ENCODE results near the gene FCER1G. TPM values are rescaled to one million over a fixed set of nuclear protein-coding genes. Genes with fewer than 3 reads are reported as not detected.

The FCER1G gene
- total and polyA plus RNA-seq, 2 of the 8 experiments (the other 6 are each of a cell fraction or from before 2014, with no cell fraction given), result 1.6 TPM; not detected in 1

GRCh38 chr1:161258439-161259344 is 43.6 kb downstream of the FCER1G start, which contains the start of gene PCP4L1 (continued):
- TF ChIP-seq SP2 (IDR thresholded peaks at IDR 0.05; ENCODE audit: low read length) (peak; percentile 65), POLR2A (IDR thresholded peaks at IDR 0.05; ENCODE audit: control extremely low read depth in 1 of 2, low read depth in 2 of 2, low read length in 2 of 2) (peak in 1 of 2 experiments; percentile 82; a peak in 2 of 3 replicates), TEAD4 (IDR thresholded peaks at IDR 0.05; ENCODE audit: low read depth, low read length) (no peak), POLR2AphosphoS5 (IDR thresholded peaks at IDR 0.05; ENCODE audit: low read depth, low read length) (0 out of 2 replicates have a peak, but pooled peaks have one; percentile 48), E2F6 (IDR thresholded peaks at IDR 0.05) (peak; percentile 65), CHD2 (IDR thresholded peaks at IDR 0.05; ENCODE audit: low read length) (peak; percentile 79), HDAC2 (IDR thresholded peaks at IDR 0.05; ENCODE audit: borderline replicate concordance in 1 of 2, low read depth in 2 of 2, low read length in 2 of 2) (0 out of 4 replicates have a peak, but pooled peaks of 1 of the 2 experiments have one; percentile 60), SP1 (IDR thresholded peaks at IDR 0.05; ENCODE audit: low read depth, low read length) (peak; percentile 96), BCL11A (IDR thresholded peaks at IDR 0.05; ENCODE audit: low read depth in 2 of 2, low read length in 2 of 2) (no peak), TBP (IDR thresholded peaks at IDR 0.05; ENCODE audit: low read depth, low read length) (peak; percentile 94), GABPA (IDR thresholded peaks at IDR 0.05; ENCODE audit: borderline replicate concordance, insufficient read depth, low read length) (0 out of 2 replicates have a peak, but pooled peaks have one; percentile 16)
